Skin of body (tissue), 2 donors: ENCODE data around the gene SORBS1. TPM values are rescaled to one million over a fixed set of nuclear protein-coding genes. Genes with fewer than 3 reads are reported as not detected.

Experiments
- DNase-seq: peaks from one replicate; lab custom pipeline; 2025; lab: John Stamatoyannopoulos, UW
- total RNA-seq: library from RNA; depleted of rRNA; stranded (reverse); fragments of >200 nt; gene quantifications from one replicate; pipeline ENCODE4 v1.2.3, GENCODE V29; 2014

SORBS1 gene
- total RNA-seq, 1 donor from 2014 or later: 33.7 TPM

DNA sequence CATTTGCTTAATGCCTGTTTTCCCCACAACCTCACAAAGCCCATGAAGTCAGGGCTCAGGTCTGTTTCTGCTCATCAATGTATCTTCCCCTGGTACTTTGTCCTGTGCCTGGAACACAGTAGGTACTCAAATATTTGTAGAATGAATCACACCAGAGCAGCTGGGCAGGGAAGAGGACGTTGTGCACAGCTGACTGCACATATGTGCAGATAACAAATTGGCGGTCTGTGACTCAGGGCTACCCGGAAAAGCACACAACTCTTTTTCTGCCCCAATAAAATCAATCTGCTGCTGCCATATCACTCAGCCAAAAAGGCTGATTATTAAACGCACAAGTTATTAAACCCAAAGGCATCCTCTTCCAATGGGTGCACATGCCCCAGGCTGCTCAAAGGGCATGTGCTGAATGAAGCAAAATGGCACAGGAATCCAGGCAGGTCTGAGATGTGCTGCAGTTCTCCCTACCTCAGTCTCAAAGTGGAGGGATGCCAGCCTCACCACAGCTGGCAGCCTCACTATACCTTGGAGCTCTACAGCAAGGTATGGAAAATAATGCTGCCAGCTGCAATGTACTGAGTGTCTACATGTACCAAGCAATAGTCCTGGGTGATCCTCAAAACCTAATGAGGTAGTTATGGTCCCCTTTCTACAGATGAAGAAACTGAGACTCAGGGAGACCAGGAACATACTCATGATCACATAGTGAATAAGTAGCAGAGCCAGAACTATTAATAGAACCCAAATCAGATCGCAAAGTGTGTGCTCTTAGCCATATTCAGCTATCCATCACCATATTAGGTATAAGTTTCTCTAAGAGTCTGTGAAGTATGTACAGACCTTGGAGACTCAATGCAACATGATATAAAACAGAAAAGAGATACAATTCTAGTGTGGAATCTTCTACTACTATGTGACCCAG is 43.4 kb downstream of the SORBS1 start:
- DNase-seq: no peak

DNA sequence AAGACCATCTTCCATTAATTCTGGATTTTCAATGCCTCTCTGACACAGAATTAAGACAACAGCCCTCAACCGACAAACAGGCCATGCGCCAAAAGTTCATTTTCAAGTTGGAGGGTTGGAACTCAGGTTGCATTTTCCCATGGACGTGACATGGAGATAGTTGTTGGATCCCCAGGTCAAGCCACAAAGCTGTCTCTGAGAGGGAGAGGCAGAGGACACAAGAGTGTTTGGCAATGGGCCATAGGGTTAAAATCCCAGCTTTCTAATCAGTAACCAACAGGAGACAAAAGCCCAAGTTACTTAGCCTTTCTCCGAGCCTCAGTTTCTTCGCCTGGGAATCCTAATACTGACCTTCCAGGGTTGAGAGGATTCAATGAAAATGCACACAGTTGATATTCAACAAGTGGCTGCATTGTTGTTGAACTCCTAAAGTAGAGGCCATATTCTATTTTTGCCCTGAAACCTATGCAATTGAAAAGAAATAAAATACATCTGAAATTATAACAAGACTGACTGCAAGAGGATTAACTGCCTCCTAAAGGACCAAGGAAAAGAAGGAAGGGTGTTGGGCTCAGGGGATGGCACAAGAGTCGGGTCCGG is 44.3 kb downstream of the SORBS1 start:
- DNase-seq: no peak

DNA sequence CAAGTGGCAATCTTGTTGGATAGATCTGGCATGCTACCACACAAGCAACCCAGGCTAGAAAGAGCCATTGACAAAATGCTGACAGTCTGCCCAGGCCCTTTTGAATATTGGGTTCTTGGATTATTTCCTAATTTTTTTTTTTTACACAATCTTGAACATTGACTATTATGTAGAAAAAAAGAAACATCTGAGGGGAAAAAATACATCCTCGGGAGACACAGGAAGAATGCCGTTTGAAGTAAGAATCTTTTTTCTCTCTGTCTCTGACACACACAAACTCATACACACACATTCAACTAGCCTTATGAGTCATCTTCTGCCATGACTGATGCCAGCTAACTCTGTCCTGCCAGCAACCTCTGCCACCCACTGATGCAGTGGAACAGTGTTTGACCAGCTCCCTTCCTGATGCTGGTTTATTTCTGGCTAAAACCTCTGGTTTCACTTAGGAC is 47.2 kb downstream of the SORBS1 start:
- DNase-seq: no peak

DNA sequence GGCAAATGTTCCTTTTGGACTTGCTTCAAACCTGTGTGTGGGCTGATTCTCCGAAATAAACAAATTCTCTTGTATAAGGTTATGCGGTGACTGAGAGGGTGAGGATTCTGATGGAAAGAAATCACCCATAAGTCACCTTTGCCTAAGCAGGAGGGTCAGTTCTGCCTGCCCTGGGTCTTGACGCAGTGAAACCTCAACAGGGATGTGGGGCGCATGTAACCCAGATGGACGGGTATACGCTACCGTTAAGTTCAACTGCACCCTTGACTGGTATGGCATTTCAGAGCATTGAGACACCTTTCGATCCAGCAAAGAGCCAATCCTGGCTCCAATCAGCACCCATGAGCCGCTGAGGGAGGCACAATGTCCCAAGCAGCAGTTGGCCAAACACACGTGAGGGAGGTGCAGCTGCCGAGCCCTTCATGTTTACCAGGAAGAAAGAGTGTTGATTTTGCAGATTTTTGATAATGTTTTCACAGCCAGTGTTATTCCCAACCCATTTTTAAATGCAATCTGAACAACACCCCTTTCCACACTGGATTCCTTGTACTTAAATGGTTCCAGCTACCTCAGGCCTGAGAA is 48.1 kb downstream of the SORBS1 start:
- DNase-seq: no peak

DNA sequence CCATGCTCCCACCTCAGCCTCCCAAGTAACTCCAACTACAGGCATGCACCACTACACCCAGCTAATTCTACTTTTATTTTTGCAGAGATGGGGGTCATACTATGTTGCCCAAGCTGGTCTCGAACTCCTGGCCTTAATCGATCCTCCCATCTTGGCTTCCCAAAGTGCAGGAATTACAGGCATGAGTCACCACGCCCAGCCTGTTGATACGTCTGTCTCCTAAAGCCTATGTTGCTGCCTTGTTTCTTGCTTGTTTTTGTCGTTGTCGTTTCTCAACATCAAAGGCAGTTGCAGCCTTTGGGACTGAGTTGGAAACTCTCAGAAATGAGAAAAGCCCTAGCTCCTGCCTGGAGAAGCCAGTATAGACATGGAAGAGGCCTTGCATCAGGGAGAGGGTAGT is 49.9 kb downstream of the SORBS1 start:
- no peak for DNase-seq

DNA sequence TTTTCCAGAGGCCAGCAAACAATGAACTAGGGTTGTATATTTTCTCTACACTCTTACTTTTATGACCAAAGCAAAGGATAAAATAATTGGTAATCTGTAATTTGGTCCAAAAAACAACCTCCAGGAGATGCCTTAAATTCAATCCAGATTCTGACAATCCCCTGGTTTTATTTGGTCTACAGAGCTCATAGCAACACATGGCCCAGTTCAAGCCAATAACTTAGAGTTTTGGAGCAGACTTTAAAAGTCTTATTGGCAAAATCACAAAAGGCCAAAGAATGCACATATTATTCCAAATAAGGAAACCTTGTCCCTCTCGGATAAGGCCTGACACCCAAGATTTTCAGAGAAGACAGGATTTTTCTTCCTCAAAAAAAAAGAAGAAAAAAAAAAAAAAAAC is 51.9 kb downstream of the SORBS1 start:
- no peak for DNase-seq

DNA sequence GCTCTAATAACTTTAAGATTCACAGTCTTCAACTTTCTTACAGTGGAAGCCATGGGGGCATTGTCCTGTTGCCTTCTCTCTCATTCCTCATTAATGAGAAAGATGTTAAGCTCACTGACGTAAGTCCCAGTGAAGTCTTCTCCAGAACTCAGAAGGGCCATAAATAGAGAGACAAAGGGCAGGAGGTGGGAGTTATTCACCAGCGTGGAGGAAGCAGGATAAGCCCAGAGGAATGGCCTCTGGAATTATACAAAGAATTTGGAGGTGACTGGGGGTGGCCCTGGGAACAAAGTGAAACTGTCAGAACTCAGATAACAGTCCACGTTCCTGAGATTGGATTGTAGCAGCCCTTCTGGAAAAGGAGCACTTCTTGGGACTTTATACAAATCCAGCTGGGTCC is 52.4 kb downstream of the SORBS1 start:
- no peak for DNase-seq

DNA sequence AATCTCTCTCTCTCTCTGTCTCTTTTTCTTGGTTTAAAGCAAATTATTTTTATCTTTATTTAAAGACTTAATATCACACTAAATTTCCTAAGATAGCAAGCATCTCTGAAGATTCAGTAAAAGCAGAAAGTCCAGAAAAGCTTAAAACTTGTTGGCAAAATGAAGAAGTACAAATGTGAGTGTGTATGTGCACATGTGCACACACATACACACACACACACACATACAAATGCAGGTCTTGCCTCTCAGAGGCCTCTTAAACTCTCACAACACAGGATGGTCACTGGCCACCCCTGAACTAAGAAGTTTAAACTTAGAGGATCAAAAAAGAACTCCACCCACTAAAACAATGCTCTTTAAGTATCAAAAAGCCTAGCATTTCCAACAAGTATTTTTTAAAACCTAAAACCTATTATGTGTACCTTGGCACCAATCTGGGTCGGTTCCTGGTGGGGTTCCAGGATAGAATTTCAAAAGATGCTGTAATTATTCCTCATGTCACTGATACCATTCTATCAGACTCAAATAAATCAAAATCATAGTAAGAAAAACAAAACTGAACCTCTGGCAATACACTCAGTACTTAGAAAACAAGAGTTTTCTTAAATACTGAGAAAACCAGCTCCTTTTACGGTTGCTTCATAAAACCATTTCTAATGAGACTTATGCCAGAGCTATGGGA is 55.0 kb downstream of the SORBS1 start:
- DNase-seq: no peak

DNA sequence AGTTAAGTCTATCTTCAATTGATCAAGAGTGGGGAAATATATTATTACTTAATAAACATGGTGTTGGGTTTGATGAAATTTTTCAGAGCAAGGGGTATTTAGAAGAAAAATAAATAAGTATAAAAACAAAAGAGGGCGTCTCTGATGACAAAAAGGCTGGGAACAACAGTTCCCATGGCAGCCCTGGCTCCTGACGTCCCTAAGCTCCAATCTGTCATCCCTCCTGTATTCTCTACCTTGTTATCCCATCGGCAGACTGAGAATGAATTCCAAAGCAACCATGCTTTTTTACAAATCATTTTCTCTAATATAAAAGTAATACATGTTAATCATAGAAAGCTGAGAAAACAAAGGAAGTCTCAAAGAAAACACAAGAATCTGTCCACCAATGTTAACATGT is 55.5 kb downstream of the SORBS1 start:
- DNase-seq: no peak

DNA sequence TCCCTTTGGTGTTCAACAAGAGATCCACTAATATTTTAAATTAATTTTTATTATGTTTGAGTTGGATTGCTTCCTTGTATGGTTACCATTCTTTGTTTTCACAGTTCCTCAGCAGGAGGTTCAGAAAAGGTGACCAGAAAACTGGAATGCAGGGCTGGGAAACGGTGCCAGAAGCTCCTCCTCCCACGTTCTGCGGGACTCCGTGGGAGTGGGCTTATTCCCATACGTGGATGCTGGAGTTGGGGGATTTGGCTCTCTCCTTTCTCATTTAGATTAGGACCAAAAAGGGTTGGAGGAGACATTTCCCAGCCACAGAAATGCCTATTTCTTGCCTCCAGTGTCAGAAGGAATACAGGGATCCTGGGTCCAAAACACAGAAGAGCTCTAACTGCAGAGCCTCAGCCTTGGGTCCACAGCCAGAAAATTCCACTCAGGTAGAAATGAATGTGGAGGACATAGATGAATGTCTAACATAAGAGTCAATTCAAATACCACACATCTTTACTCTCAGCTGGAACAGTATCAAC is 56.0 kb downstream of the SORBS1 start:
- no peak for DNase-seq

DNA sequence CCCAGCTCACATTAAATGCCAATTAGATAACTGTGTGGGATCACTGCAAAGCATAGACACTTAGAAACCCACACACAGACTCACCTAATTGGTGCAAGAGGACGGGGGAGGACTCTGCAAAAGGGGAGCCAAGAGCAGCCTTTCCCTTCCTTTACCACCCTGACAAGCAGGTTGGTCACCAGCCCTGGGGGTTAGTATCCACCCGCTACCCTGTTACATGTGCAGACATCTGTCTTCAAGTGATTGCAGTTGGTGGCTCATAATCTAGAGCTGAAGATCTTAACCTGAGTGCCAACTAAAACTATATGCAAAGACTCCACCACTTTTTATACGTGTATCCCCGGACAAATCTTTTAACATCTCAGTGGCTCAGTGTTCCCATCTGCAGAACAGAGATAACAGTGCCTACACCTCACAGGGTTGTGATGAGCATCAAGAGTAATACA is 56.9 kb downstream of the SORBS1 start:
- no peak for DNase-seq

DNA sequence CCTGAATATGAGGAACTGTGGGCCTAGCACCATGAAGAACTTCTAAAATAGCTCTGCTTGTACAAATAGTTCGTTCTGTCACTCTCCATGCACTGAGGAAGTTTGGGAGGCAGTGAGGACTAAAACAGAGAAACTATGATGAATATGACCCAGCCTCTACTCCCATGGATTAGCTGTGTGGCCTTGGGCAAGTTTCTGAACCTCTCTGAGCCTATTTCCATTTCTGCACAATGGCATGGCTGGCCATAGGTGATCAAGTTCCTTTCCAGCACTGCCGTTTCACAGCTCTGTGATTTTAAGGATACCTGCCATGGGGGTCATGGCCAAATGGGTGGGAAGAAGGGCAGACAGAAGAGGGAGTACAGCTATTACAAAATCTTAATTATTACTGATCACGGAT is 57.6 kb downstream of the SORBS1 start:
- no peak for DNase-seq

DNA sequence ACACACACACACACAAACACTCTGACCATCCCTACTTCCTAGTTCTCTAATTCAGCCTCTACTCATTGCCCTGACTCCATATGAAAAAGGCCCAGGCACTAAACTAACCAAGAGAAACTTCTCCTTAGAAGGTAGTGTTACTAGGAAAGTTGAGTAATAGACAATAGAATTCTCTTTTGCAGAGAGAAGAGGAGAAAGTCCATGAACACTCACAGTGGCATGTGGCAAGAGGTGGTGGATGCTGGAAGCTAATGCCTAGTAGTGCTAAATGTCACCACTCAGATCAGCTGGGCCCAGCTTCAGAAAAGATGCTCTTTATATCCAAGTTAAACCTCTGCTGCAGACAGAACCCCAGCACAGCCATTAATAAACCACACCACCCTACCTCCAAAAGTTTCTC is 58.2 kb downstream of the SORBS1 start:
- DNase-seq: no peak

DNA sequence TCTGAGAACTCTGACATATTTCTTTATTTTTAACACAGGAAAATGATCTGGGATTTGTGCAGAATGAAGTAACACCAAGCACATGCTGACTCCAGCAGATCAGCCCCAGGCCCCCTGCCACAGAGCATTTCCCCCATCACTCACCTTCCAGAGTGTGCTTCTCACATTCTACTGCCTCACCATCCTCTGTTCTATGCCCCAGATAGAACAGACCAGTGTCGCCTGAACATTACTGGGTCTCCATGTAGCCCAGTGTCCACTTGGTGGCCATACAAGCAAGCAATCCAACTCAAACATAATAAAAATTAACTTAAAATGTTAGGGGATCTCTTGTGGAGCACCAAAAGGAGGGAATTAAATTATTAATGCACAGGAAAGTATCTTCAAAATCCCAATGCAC is 58.8 kb downstream of the SORBS1 start:
- no peak for DNase-seq

DNA sequence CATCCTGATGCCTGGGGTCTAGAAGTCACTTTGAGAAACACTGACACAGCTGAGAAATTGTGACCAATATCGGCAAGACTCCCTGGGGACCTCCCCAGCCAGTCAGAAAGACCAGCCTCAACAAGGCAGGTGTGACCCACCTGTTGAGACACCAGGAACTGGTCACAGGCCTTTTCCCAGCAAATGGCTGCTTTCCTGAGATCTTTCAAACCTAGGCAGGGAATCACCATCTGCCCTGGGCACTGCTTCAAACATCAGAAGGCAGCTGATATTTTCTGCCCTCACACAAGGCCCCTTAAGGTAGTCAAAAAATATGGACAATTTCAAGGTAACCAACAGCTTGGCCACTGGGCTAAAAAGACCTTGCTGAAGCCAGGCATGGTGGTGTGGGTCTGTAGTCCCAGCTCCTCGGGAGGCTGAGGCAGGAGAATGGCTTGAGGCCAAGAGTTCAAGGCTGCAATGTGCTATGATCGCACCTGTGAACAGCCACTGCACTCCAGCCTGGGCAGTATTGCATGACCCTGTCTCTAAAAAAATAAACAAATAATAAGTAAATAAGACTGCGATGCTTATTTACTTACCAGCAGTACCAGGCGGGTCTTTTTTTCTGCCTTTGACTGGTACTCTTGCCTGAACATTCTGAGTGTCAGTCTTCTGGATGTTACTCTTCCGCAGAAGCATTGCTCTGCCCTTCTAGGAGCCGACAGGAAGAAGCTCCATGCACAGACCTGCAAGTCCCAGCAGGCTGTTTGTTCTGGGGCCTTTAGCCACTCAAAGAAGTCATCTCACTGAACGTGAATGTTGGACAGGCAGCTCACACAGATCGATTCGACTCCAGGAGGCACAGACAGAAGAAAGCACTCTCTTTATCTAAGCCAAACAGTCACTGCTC is 59.7 kb downstream of the SORBS1 start:
- DNase-seq: no peak

DNA sequence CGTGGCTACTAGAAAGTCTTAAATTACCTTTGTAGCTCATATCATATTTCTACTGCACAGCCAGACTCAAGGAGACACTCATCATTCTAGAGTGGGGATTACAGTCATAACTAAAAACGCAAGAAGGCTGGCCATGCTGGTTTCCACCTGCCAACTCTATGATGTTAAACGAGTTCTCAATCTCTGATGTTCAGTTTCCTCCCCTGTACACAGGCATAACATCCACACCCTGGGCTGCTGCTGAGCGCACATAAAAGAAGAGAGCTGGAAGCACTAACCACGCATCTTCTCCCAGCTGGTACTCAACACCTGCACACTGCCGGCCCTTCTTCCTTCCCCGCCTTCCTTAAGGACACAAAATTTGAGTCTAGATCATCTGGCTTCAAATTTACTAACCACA is 60.5 kb downstream of the SORBS1 start:
- no peak for DNase-seq

DNA sequence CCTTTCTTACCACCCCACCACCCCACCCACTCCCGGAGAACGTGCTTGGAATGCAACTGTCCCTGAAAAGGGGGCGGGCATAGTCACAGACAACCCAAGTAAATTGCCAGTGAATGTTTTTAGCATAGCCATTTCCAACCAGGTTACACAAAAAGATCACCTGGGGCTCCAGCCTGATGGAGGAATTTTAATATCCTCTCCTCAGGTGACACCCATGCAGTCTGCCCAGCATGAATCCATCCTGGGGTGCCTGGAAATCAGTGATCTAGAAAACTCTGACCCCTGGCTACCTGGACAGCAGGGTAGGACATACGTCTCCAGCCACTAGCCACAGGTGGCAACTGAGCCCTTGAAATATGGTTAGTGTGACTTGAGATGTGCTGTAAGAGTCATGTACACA is 61.1 kb downstream of the SORBS1 start:
- no peak for DNase-seq

DNA sequence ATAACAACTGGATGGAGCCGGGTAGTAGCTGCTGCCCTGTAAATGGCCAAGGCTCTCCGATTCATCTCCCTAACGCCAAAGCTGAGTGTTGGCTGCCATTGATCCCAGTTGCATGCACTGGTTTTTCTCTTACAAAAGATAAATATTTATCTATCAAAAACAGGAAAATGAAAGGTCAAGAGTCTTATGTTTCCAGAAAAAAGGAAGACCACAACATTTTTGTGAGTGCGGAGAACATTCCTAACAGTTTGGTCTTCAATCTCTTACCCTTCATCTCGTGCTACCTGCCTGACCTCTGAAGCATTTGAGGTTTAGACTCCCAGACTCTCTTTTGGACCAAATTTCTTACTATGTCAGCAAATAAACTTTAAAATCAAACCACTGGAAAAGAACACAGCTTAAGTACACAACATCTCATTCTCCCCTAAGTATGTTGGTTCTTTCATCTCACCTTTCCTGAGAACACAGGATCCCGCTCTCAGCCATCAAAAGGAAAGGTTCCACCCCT is 61.6 kb downstream of the SORBS1 start:
- DNase-seq: no peak

DNA sequence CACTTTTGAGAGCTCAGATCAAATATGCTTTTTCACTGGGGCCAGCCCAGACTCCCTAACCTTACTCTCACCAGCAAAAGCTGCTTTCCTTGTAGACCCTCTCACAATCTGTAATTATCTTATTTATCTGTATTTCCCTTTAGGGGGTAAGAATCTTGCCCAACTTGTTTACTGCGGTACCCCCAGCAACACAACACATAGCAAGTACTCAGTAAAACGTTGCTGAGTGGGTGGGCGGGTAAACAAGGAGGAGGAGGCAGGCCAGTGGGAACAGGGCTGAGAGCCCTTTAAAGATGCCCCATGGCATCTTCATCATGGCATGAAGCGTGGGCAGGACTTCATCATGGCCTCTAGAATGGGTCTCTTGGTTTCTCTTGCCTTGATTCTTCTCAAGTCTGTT is 64.2 kb downstream of the SORBS1 start:
- no peak for DNase-seq

DNA sequence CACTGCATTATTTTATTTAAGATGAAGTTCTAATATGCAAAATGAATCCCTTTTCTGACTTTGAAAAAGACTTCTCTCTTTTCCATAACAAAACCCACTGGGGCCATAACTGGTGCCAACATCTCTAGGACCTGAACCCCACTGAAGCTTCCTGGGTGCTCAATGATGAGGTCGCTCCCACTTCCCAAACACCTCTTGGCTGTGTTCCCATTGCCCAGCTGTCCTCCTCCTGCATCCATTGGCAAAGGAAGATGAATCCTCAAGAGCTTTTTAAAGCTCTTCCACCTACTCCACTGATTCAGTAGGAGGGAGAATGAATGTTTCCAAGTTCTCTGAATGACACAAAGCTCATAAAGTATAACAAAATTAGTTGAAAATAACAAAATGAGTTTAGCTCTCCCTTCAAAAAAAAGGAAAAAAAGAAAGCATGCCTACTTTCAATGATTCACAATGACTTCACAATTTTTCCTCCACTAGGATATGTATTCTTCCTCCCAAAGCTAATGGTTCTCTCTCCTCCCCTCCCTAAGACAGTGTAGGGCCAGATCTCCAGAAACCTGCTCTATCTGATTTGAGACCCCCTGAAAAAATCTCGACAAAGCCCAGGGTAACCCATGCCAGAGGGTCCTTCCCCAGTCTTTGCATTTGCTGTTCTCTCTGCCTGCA is 64.8 kb downstream of the SORBS1 start:
- DNase-seq: no peak
